GM12892 (cell line): ENCODE measurements around the gene HOXD9.

Source experiments
- POLR2A ChIP-seq: IDR thresholded peaks from 2 replicates; pipeline ENCODE4 v1.6.1; 2011; ENCODE audit warnings: low read depth, low read length, control low read depth
- POLR2AphosphoS5 ChIP-seq: IDR thresholded peaks from 2 replicates; pipeline ENCODE4 v1.6.1; 2011; ENCODE audit warnings: low read depth, low read length, control low read depth
- TAF1 ChIP-seq: IDR thresholded peaks from 2 replicates; pipeline ENCODE4 v1.6.1; 2011; ENCODE audit warnings: low read depth, mild to moderate bottlenecking, control low read depth, low read length, borderline replicate concordance

- TF ChIP-seq POLR2A (no peak), POLR2AphosphoS5 (no peak), TAF1 (no peak)
These were observed 12.6 kb upstream of the HOXD9 start for GRCh38 chr2:176109946-176110345.
